Keratinocyte (primary cell): ENCODE measurements around the gene PLXNA2.

Experiments used
- CTCF ChIP-seq, 3 experiments: IDR thresholded peaks in 1 of 3; conservative IDR thresholded peaks in 1 of 3; optimal IDR thresholded peaks in 1 of 3; 2 replicates in 2 of 3; 3 replicates in 1 of 3; pipeline versions ENCODE3 to v1.5.1; 2011; ENCODE audit warnings: low read length in 3 of 3, mild to moderate bottlenecking in 3 of 3, moderate library complexity in 2 of 3, control low read depth in 1 of 3, inconsistent platforms in 1 of 3; ENCODE audit not compliant: insufficient read depth in 2 of 3; ENCODE audit errors: extremely low read depth in 1 of 3
- EZH2 ChIP-seq: IDR thresholded peaks from one replicate; pipeline ENCODE4 v1.6.1; 2012; ENCODE audit warnings: inconsistent platforms, mild to moderate bottlenecking, low read length, moderate library complexity

GRCh38 chr1:208203848-208204609 lies 40.2 kb downstream of the PLXNA2 start:
- no peak for TF ChIP-seq CTCF (optimal IDR thresholded peaks at IDR 0.05 in 1 of 3, IDR thresholded peaks at IDR 0.05 in 1 of 3, conservative IDR thresholded peaks at IDR 0.05 in 1 of 3; ENCODE audit: extremely low read depth in 1 of 3, insufficient read depth in 2 of 3, low read length in 3 of 3)
- no peak for TF ChIP-seq EZH2
